Heart left ventricle (tissue), 16 donors: Measurements from ENCODE around the gene PCNX3. TPM values are rescaled to one million over a fixed set of nuclear protein-coding genes. Genes with fewer than 3 reads are reported as not detected.

Source experiments
- ATAC-seq, 4 donors: fragments of 200-7000 bp; cut with Tn5 transposase; one replicate each; pipeline ENCODE4 v1.9.1; 2020 to 2022; ENCODE audit warnings: moderate library complexity in 4 of 4, mild to moderate bottlenecking in 3 of 4, moderate number of reproducible peaks in 1 of 4
- DNase-seq, 5 donors: peaks; one replicate each; pipeline ENCODE4 v3.0.0-alpha.2; 2020
- H3K27ac ChIP-seq, 12 donors: fragments of 200-600 bp; sonication (generic) in 4 of 12; one replicate each; pipeline versions ENCODE4 v1.5.0 to v1.8.0; 2016 to 2022; ENCODE audit warnings: mild to moderate bottlenecking in 2 of 12
- H3K27me3 ChIP-seq, 9 donors: fragments of 200-600 bp; sonication (generic) in 2 of 9; one replicate each; pipeline versions ENCODE4 v1.5.1 to v1.8.0; 2016 to 2022; ENCODE audit warnings: mild to moderate bottlenecking in 3 of 9
- H3K36me3 ChIP-seq, 9 donors: fragments of 200-600 bp; sonication (generic) in 2 of 9; one replicate each; pipeline versions ENCODE4 v1.5.0 to v1.8.0; 2018 to 2022; ENCODE audit warnings: mild to moderate bottlenecking in 2 of 9
- H3K4me1 ChIP-seq, 12 donors: fragments of 200-600 bp; sonication (generic) in 4 of 12; one replicate each; pipeline versions ENCODE4 v1.5.0 to v1.8.0; 2016 to 2022; ENCODE audit warnings: mild to moderate bottlenecking in 3 of 12
- H3K4me3 ChIP-seq, 12 donors: fragments of 200-600 bp; sonication (generic) in 4 of 12; one replicate each; pipeline versions ENCODE4 v1.5.0 to v1.8.0; 2017 to 2022; ENCODE audit warnings: mild to moderate bottlenecking in 9 of 12, moderate library complexity in 4 of 12
- H3K9me3 ChIP-seq, 12 donors: fragments of 200-600 bp; sonication (generic) in 4 of 12; one replicate each; pipeline versions ENCODE4 v1.5.0 to v1.8.0; 2016 to 2022; ENCODE audit warnings: mild to moderate bottlenecking in 1 of 12
- POLR2A ChIP-seq, 2 donors: fragments of 450-650 bp; IDR thresholded peaks; one replicate each; pipeline ENCODE4 v1.6.1; 2017; ENCODE audit warnings: antibody characterized with exemption in 2 of 2, mild to moderate bottlenecking in 2 of 2, moderate library complexity in 2 of 2
- WGBS, 4 donors: extraction: QIAGEN DNeasy Blood & Tissue Kit in 2 of 4; methylation state at CpG; one replicate each; pipeline versions ENCODE4 v1.1.5 to v1.1.7; 2013 to 2018; 5-methylcytosine and 5-hydroxymethylcytosine counted together
- intact Hi-C, 10 donors: fragments of 100-400 bp; cut with DNase I; formaldehyde crosslinking; loops; one replicate each; pipeline versions ENCODE4 v1.11.1 to v1.14.2; 2022
- polyA plus RNA-seq, 2 donors: library from polyadenylated mRNA; stranded (reverse); fragments of 200-250 nt; gene quantifications; one replicate each; pipeline ENCODE4 v1.2.3, GENCODE V29; 2013
- total RNA-seq, 9 donors: library from RNA; depleted of rRNA in 2 of 9; stranded (reverse); fragments of >200 nt in 2 of 9; fragmentation: NEBNext Ultra II Directional in 3 of 9; extraction: Animal tissue kit (Norgen Biotek cat#: 25700) in 3 of 9; gene quantifications; one replicate each; pipeline versions ENCODE4 v1.1.0 to v1.2.4, GENCODE V29; 2016 to 2023
- TF ChIP-seq, protein P1 (sequence below), 12 donors: fragments of 200-600 bp; sonication (generic) in 4 of 12; IDR thresholded peaks; one replicate each; pipeline versions ENCODE4 v1.5.0 to v1.8.0; 2018 to 2022; ENCODE audit warnings: antibody characterized with exemption in 12 of 12, mild to moderate bottlenecking in 5 of 12
- donor health status: ischemic (EF 13 %, LVEDD 7.1; RV severe dilation, severe dysfunction).
- donor health status: healthy with polysubstance abuse.
- donor health status: DM: no; HTN: yes; CAD: no.
- donor health status: DM: no; HTN: no; CAD: no.
- donor health status: ischemic (EF 25% LVEDD 6.9; RV normal size, moderate dysfunction).
- donor health status: ischemic (EF 25% LVEDD 5.7; RV mildly dilated, moderate dysfunction).
- donor health status: healthy.
- donor health status: DM: yes; HTN: yes; CAD: no.
- donor health status: ischemic (EF 35%, LVEDD 5.7; RV mildly dilated, moderate dysfunction).
- donor health status: nonischemic (EF 11% LVEDD 7.7; RV severe dilation, severe dysfunction).
- donor health status: DM: yes; HTN: yes; CAD: no.
- donor health status: PGD.
- donor health status: ischemic (EF 29% LVEDD 5.4; RV normal size, mild dysfunction).
- donor health status: nonischemic (EF 23%, LVEDD 6.1; RV moderate dilation, normal function).

The PCNX3 gene
- total and polyA plus RNA-seq, 11 donors: 7.1 to 23.4 (median 14.4) TPM

DNA sequence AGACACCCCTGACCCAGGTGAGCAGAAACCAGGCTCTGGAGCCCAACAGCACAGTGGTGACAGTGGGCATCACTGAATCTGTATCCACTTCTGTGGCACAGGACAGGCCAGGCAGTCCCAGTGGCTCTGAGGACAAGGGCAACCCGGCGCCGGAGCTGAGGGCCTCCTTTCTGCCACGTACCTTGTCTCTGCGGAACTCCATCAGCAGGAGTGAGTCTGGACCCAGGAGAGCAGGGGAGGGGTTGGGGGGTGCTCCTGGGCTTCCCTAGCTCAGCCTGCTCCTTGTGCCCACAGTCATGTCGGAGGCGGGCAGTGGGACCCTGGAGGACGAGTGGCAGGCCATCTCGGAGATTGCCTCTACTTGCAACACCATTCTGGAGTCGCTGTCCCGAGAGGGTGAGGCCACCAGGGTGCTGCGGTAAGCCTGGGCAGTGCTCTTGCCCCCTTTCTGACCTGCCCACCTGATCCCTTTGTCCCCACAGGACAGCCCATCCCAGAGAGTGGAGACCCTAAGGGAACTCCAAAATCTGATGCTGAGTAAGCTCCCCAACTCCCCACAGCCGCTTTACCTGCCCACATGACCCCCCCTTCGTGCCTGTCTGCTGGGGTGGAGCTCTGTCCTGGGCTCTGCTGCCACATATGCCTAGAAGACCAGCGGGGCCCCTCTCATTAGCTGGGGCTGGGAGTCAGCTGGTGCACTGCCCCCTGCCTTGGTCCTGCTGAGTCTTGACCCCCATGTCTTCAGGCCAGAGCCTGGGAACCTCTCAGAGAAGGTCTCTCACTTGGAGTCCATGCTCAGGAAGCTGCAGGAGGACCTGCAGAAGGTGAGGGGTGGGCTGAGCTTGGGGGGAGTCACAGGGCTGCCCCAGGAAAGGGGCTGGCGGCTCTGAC is 34.3 kb downstream of the PCNX3 start:
- Histone ChIP-seq H3K36me3 (peaks cover 0 to 81% (median 65%) of the 10 kb centered on the region in 9 donors), H3K27me3 (peaks cover 0 to 12% (median 0%) of the 10 kb centered on the region in 9 donors), H3K9me3 (no peaks in the 10 kb centered on the region), H3K4me3 (no peak overlapping the region), H3K27ac (peak overlapping the region in 8 of 12 donors; percentile 14 to 99 (median 96)), H3K4me1 (peaks cover 8 to 65% (median 38%) of the 10 kb centered on the region in 12 donors)
- ATAC-seq: no peak
- DNase-seq: peak in 3 of 5 donors; percentile 18 to 24 (median 18)
- intact Hi-C loops: no loop called here
- TF ChIP-seq, protein P1, sequence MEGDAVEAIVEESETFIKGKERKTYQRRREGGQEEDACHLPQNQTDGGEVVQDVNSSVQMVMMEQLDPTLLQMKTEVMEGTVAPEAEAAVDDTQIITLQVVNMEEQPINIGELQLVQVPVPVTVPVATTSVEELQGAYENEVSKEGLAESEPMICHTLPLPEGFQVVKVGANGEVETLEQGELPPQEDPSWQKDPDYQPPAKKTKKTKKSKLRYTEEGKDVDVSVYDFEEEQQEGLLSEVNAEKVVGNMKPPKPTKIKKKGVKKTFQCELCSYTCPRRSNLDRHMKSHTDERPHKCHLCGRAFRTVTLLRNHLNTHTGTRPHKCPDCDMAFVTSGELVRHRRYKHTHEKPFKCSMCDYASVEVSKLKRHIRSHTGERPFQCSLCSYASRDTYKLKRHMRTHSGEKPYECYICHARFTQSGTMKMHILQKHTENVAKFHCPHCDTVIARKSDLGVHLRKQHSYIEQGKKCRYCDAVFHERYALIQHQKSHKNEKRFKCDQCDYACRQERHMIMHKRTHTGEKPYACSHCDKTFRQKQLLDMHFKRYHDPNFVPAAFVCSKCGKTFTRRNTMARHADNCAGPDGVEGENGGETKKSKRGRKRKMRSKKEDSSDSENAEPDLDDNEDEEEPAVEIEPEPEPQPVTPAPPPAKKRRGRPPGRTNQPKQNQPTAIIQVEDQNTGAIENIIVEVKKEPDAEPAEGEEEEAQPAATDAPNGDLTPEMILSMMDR (IDR thresholded peaks at IDR 0.05): no peak
- TF ChIP-seq POLR2A (IDR thresholded peaks at IDR 0.05): no peak
- WGBS, 4 donors: 80 to 92% (median 90%) methylated on average over 9 to 16 of the region's 16 CpGs

DNA sequence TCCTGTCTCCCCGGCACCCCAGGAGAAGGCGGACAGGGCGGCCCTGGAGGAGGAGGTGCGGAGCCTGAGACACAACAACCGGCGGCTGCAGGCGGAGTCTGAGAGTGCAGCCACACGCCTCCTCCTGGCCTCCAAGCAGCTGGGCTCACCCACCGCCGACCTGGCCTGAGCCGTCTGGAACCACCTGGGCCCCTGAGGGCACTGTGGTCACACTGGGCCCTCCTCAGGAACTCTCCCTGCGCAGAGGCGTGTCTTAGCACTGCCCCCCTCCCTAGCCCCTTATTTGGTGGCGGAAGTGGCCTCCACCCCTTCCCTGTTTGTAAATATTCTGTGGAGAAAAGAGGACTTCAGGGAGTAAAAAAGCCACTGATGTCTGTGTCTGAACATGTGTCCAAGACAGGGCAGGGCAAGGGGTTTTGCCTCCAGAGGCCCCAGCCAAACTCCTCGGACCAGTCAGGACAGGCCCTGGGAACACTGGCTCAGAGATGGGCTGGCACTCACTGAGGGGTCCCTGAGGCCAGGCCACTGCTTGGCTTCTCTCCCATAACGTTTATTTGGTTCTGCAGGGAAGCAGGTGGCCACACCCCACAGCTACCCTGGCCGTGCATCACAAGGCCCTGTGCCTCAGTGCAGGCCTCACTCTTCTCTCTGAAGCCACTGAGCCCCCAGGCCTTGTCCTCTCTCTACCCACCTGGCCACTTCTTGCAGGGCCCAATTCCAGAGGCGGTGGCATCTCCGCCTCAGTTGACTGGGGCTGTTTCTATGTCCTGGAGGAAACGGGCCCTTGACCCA is 35.2 kb downstream of the PCNX3 start:
- TF ChIP-seq, protein P1 (IDR thresholded peaks at IDR 0.05): no peak
- no peak for TF ChIP-seq POLR2A (IDR thresholded peaks at IDR 0.05)
- intact Hi-C loops: no loop called here
- peaks cover 0 to 81% (median 65%) of the 10 kb centered on the region in 9 donors for H3K36me3 ChIP-seq
- H3K4me1 ChIP-seq: peaks cover 8 to 70% (median 40%) of the 10 kb centered on the region in 12 donors
- H3K9me3 ChIP-seq: no peaks in the 10 kb centered on the region
- H3K27me3 ChIP-seq: peaks cover 0 to 12% (median 0%) of the 10 kb centered on the region in 9 donors
- DNase-seq (peak in 4 of 5 donors; percentile 18 to 28 (median 24)), ATAC-seq (no peak)
- no peak overlapping the region for H3K4me3 ChIP-seq
- peak overlapping the region in 10 of 12 donors; percentile 92 to 99 (median 96) for H3K27ac ChIP-seq
- 77 to 80% (median 78%) methylated on average over 14 to 20 of the region's 20 CpGs for WGBS, 4 donors

DNA sequence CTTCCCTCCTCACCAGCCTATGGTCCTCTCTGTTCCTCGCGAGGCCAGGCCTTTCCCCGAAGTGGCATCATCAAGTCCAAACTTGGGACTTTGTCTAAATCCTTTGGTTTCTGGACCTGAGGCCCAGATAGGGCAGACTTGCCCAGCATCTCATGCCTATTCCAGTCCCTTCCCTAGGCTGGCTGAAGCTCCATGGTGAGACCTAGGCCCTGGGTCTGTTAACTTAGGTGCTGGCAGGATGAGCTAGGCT is 35.7 kb downstream of the PCNX3 start:
- H3K4me3 ChIP-seq: peak overlapping the region in 1 of 12 donors; percentile 65
- intact Hi-C loops: no loop called here
- no peak for TF ChIP-seq POLR2A (IDR thresholded peaks at IDR 0.05)
- TF ChIP-seq, protein P1 (IDR thresholded peaks at IDR 0.05): no peak
- 95 to 100% (median 96%) methylated on average over 3 of the region's 3 CpGs for WGBS, 4 donors
- DNase-seq (peak in 2 of 5 donors; percentile 14 to 27), ATAC-seq (no peak)
- peaks cover 0 to 11% (median 0%) of the 10 kb centered on the region in 9 donors for H3K27me3 ChIP-seq
- H3K4me1 ChIP-seq: peaks cover 8 to 70% (median 40%) of the 10 kb centered on the region in 12 donors
- peak overlapping the region in 11 of 12 donors; percentile 92 to 99 (median 96) for H3K27ac ChIP-seq
- H3K9me3 ChIP-seq: no peaks in the 10 kb centered on the region
- peaks cover 0 to 81% (median 65%) of the 10 kb centered on the region in 9 donors for H3K36me3 ChIP-seq
